GM10266 (cell line): ENCODE results near the gene CERCAM.
A peak's percentile ranks its signal among the peaks of the same experiment; 100 is the strongest.

Experiments
- DNase-seq: peaks from one replicate; pipeline ENCODE4 v3.0.0; 2012; ENCODE audit errors: extremely low spot score
- CTCF ChIP-seq: IDR thresholded peaks from 2 replicates; pipeline ENCODE4 v1.5.1; 2012; ENCODE audit warnings: mild to moderate bottlenecking, low read depth; ENCODE audit not compliant: control insufficient read depth, insufficient read depth; ENCODE audit errors: missing control alignments

The CERCAM gene

DNA sequence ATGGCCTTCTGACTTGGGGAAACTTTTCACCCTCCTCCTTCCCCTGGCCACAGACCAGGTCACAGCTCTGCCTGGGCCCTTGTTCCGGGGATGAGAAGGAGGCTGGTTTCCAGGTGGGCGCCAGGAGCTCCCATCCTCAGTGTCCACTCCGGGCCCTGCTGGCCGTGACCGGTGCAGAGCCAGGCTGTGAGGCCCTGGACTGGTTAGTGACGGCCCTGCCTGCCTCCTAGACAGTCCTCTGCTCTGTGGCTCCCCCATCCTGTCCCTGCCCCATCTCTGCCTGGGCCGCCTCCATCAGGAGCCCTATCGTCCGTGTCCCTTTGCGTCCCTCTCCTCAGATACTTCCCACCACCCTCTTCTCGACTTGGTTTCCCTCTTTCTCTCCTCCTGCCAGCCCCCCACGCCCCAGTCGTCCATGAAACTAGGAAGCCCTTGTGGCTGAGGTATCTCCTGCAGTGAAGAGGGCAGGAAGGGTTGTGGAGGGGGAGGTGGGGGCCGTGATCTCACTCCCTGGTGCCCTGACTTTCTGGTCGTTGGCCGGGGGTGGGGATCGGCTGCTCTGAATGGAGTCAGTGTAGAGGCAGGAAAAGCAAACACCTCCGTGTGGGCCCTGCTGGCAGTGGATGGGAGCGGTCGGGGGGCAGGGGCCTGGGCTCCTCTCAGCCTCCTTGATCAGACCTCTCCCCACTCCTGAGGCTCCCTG lies 15.4 kb upstream of the CERCAM start:
- no peak for TF ChIP-seq CTCF
- no peak for DNase-seq

- TF ChIP-seq CTCF, result no peak
- DNase-seq, result no peak
These were observed 14.9 kb upstream of the CERCAM start for GRCh38 chr9:128405780-128406171.

DNA sequence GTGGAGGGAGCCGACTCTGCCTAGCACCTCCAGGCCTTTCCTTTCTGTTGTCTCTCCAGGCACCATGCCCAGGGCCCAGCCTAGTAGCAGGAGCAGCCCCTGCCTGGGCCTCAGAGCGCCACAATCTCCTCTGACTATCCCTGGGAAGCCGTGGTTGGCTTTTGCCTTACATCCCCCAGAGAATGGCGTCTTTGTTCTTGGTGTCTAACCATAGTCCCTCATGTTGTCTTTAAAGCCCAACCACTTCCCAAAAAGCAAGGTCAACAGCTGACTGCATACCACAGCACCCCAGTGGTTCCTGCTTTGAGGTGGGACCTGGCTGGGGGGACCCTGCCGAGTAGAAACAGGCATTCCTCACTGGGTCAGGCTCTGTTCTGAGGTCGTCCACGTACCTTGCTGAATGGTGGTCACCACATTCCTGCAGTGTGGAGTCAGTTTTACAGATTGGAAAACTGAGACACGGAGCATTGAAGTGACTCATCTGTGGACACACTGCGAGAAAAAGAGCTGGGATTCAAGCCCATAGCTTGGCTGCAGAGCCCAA lies 13.7 kb upstream of the CERCAM start:
- no peak for DNase-seq
- TF ChIP-seq CTCF, result no peak

DNA sequence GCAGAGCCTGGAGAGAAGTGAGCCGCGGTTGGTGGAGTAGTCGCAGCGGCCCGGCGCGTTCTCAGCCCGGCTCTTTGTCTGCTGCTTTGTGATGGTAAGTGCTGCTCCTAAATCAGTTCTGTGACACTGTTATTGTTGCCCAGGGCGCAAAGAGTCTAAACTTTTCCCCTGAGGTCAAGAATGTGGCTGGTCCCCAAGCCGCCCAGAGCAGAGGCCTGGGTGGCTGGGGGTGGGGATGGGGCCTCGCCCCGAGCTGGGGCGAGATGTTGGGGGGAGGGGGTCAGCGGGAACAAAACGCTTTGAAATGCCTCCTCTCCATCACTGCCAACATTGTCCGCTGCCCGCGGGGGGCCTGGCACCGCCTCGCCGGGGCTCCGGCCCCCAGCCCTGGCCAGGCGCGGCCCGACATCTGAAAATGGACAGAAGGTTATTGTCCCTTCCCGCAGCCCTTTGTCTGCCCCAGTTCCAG lies 11.7 kb upstream of the CERCAM start:
- TF ChIP-seq CTCF, result no peak
- no peak for DNase-seq

DNA sequence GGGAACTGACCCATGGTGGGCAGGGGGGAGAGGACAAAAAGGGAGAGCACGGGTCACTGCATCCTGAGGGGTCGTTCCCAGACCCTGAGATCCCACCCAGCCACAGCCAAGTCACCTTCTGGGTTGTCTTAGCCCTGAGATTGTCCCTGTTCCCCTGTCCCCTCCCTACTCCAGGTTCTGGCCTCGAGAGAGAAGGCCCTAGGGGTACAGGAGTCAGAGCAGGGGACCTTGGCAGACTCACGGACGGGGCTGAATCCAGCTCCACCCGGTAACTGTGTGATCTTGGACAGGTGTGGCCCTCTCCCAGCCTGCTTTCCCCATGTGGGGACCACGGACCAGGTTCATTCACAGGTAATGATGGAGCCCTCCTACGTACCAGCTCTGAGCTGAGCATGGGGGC lies 11.2 kb upstream of the CERCAM start:
- TF ChIP-seq CTCF, result no peak
- DNase-seq, result no peak

DNA sequence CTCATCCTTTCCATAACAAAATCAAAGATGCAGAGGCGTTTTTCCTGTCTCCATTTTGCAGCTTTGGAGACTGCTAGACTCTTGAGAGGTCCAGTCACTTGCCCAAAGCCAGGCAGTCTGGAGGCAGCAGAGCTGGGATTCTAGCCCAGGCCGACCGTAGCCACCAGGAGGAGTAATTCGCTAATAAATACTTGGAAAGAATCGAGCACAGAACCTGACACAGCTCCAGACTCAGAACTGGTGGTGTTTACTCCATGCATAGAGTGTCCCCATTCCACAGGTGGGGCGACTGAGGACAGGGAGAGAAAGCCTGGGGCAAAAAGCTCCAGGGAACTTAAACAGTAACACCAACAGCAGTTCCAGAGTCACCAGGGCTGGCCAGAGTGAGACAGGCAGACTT lies 10.7 kb upstream of the CERCAM start:
- TF ChIP-seq CTCF, result peak; percentile 9
- no peak for DNase-seq

GRCh38 chr9:128411364-128412119 lies 9.1 kb upstream of the CERCAM start:
- TF ChIP-seq CTCF, result no peak
- no peak for DNase-seq
